GM04503 (cell line): ENCODE measurements around the gene TMEM53.

Experiments
- DNase-seq: peaks from one replicate; pipeline ENCODE4 v3.0.0-alpha.2; 2012; ENCODE audit warnings: low read depth

TMEM53 gene

DNA sequence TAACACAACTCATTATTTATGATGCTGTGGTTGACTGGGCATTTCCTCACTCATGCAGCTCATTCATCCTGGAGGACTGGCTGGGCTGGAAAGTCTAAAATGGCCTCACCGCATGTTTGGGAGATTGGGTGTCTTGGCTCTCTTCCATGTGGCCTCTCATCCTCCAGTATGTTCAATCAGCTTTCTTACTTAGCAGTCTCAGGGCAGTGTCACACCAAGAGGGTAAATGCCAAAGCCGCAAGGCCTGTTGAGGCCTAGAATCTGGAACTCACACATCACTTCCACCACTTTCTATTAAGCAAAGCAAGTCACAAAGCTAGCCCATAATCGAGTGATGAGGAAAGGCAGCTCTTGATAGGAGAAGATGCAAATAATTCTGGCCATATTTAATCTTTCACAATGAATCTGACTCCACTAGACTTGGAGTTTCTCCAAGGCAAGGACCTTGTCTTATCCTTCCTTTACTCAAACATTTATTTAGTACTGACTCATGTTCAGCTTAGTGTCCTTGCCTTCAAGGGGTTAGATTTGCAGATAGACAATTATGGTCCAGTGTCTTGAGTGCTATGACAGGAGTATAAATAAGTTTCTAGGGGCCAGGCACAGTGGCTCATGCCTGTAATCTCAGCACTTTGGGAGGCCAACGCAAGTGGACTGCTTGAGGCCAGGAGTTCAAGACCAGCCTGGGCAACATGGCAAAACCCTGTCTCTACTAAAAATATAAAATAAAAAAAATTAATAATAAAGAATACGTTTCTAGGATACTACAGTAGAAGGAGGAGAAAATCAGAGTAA is 45.1 kb downstream of the TMEM53 start:
- peak; percentile 96 for DNase-seq

DNA sequence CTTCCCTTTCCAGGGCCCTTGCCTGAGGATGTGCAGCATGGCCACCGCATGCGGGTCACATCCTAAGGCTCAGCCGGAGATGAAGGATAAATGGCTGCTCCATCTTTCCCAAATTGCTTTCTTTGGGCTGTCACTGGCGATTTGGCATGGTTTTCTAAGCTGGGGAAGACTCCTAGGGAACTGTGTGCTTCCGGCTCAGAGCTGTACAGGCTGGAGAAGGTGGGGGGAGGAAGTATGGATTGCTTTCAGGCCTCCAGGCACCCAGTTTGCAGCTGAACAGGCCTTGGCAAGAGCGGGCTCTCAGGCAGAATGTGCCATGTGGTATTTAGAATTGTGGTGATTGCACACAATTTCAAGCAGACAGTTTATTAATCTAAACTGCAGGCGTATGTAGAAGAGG is 48.9 kb downstream of the TMEM53 start:
- DNase-seq: no peak

DNA sequence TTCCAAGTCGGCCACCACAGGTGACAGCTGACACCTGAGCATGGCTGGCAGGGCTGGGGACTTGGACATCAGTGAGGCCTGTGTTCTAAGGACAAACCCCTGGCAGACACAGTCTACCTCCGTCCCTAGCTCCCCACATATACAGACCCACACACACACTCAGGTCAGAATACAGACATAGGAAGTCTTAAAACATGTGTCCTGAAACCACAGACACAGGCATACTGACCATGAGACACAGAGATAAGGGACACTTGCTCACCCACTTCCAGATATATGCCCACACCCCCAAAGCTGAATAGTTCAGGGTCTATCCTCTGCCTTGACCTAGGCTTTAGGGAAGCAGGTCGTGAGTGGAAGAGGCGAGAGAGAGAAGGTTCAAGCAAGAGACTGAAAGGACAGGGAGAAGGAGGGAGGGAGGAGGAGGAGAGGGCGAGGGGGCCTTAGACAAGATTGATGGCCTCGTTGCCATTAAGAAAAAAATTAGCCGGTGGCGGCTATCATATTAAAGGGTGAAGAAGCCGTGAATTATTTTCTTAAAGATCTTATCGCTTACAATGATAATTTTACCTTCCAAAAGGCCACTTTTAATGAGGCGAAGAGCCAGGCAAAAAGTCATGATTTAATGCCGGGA is 49.9 kb downstream of the TMEM53 start:
- DNase-seq: no peak

DNA sequence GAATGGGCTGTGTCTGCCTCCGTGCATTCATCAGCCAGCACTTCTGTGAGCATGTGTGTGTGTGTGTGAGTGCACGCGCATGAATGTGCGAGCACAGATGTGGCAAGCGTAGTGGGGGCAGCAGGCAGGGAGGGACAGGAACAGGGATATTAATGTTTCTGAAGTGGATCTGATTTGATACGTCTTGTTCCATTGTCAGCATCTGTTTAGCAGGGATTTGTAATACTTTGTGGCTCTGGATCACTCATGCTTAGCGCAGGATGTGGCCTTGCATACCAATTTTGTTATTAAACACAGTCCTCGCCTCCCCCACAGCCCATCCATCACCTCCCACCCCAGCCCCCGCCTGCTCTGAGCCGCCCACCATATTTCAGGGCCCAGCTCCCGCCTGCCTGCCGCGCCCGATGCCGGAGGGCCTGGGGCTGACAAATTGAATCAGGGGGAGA is 52.4 kb downstream of the TMEM53 start:
- no peak for DNase-seq

DNA sequence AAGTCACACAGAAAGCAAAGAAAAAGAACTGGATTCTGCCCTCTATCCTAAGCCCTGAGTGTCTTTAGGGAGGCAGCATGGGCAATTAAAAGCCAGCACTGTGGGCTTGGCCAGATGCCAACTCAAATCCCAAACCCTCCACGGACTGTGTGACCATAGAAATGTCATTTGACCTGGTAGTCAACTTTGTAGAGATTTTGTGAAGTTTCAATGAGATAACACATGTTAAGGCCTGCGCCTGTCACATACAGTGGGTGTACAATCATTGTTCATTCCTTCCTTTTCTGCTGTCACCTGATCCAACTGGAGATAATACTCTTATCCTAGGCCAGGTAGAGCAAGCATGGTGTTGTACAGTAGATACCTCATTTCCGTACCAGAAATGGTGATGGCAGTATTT is 54.2 kb downstream of the TMEM53 start:
- DNase-seq: no peak

DNA sequence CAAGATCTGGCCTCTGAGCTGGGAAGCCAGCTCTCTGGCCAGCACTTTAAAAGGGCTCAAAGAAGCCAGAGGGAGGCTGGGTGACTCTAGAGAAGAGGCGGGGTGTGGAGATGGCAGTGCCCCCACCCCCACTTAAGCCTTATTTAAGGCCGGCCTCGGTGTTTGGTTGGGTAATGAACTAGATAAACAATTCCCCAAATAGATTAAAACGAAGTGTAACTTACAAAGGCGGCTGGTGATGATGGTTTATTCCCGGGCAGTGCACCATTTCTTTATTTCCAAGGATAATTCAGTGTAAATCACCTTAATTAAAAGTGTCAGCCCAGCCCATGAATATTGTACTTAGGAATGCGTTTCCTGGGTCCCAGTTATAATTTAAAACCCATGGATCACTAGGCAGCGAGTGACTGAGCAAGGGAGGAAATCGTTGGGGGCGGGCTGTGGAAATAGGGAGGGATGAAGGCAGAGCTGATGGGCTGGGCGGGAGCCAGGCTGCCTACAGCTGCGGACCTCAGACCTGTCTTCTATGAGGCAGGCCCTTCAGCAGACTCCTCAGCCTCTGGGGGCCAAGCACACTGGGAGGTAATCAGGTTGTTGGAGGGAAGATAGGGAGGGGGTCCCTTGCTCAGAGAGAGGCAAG is 54.9 kb downstream of the TMEM53 start:
- DNase-seq: no peak

DNA sequence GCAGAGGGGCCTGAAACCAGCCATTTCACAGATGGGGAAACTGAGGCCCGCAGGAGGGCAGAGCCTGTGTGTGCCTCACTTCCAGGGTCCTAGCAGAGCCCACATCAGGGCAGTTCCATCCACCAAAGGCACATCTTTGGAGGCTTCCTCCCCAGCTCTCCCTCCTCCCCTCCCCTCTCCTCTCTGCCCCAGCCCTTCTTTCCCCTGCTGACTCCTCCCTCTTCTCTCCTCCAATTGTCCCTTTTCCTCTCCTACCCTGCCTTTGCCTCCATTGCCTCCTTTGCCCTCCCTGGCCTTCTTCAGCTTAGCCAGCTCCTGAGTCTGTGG is 56.6 kb downstream of the TMEM53 start:
- no peak for DNase-seq

DNA sequence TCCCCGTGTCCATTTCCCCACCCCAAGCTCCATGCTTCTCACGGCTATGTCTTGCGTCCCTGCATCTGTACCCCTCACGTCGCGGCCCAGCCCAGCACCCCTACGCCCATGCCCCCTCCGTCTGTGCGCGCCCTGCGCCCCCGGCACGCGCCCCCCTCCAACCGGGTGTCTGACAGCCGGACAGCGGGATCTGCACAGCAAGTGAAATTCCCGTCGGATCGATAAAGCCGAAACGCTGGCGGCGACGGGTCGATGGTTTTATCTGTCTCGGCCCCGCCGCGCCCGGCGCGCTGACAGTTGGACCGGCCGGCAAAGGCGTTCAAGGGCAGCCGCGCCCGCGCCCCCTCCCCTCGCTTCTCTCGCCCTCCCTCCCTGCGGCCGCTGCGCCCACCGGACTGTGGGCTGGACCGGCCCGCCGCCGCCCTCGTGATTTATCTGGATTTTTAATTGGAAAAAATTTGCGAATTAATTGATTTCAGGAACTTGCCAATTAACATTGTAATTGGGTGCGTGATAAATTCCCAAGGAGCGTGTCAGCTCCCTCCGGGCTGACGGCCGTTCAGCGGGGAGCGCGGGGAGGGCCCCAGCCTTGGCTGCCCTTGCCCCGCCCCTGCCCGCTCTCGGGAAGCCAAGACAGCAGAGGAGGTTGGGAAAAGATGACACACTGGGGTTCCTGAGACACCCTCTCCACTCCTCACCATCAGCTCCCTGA is 57.1 kb downstream of the TMEM53 start:
- no peak for DNase-seq

DNA sequence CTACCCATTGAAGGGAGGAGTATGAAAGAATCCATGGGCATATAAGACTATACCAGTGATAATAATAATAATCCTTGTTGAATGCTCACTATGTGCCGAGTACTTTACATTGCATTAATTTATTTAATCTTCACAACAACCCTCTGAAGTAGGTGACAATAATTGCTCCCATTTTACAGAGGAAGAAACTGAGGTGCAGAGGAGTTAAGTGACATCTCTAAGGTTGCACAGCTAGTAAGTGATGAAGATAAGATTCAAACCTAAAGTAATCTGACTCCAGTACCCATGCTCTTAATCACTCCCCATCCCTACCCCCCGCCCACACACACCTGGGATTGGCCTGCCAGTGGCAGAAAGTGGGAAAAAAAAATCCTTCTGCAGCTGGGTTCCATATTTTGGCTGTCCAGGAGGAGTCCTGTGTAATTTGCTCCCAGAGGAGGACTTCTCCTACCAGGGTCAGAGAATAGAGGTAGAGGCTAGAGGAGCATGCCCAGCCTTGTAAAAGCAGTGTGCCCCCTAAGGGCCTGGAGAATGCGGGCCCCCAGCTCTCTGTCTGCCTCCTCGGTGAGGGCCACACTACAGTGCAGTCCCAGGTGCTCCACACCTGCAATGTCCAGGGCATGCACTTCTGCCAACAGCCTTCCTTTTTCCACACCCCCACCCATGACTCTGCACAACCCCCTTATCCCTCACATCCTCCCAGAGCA is 57.8 kb downstream of the TMEM53 start:
- no peak for DNase-seq

DNA sequence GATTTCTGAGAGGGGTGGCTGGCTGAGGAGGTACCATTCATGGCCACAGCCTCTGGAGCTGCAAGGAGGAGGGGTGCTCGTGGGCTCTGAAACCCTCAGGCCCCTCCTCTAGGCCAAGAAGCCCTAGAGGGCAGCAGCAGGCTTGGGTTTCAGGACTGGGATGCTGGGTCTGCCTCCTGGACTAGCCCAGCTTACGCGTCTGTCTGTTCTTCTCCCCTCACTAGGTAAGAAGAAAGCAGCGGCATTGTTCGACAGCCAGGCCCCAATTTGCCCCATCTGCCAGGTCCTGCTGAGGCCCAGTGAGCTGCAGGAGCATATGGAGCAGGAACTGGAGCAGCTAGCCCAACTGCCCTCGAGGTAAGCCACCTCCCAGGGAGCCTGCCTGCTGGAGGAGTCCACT is 60.3 kb downstream of the TMEM53 start:
- DNase-seq: no peak

DNA sequence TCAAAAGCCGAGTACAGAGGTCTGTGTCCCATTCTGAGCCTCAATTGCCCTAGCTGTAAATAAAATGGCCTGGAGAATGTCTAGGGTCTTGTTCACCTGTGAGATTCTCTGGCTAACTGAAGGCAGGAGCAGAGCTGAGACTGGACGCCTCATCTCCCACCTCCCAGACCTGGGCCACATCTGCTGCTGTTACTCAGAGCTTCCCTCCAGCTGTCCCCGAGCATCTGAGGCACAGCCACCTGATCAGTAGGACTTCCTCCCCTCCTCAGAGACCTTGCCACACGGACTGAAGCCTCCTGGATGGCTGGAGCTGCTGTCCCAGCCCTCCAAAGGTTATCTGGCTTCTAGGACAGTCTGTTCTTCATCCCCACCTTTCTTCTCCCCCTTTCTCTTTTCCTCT is 62.4 kb downstream of the TMEM53 start:
- DNase-seq: no peak

DNA sequence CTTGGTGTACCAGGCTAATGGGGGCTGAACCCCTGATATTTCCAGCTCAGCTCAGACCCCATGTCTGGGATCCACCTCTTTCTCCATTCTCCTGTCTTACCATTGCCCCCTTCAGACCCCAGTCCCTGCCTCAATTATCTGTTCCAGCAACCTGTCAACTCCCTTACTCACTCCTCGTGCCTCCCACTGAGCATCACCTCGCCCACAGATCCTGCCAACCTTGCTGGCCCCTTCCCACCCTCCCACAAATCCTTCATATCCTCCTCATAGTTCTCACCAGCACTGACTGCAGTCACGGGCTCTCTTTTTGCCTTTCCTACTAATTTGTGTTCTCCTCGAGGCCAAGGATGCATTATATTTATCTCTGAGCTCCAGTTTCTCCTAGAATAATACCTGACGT is 62.9 kb downstream of the TMEM53 start:
- no peak for DNase-seq

DNA sequence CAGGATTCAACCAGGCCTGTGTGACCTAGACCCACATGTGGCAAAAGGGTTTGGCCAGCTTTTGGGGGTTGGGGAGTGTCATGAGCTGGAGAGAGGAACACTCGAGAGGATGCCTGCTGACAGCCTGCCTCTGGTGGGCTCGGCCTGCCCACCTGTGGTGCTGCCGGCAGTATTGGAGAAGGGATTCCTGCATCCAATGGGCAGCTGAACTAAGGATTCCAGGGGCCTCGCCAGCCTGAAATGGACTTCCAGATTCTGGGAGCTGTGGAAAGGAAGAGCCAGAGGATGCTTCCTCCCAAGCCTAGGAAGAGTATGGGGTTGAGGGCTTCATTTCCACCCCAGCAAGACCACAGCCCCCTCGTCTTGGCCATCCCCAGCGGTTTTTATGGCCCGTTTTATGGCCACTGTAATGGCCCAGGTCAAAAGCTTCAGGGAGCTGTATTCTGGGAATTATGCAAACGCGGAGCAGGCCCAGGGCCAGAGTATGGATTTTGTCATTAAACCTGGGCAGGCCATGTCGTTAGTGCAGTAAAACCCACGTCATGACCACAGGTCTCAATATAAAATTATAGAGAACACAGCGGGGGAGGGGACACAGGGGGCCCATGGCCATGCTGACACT is 63.6 kb downstream of the TMEM53 start:
- DNase-seq: no peak

DNA sequence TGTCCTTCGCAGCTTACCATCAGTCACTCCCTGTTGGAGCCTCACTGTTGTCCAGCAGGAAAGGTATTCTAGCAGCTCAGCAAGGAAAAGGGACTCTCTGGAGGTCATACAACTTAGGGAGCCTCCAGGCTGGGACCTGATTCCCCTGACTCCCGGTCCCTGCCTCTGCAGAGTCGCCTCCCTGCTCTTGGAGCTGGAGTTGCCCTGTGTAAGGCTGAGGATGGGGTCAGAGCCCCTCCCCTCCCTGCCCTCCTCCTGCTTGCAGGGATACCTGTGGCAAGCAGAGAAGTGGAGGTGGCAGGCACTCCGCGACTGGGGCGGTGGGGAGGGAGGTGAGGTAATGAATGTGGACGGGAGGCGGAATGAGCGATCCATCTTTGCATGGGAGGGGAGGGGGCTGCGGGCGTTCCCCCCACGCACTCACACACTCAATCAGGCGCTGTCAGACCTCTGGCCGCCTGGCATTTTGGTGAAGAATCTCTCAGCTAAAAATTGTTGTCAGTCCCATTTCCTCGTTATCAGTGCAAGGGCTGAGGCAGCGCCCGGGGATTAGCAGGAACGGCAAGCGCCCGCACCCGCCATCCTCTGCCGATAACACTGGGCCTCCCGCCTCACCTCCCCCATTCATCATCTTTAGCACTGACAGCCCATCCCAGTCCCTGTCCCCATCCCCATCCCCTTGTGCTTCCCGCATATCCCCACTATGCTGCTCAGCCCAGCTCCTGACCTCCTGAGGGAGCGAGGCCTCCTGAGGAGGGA is 64.3 kb downstream of the TMEM53 start:
- DNase-seq: no peak

DNA sequence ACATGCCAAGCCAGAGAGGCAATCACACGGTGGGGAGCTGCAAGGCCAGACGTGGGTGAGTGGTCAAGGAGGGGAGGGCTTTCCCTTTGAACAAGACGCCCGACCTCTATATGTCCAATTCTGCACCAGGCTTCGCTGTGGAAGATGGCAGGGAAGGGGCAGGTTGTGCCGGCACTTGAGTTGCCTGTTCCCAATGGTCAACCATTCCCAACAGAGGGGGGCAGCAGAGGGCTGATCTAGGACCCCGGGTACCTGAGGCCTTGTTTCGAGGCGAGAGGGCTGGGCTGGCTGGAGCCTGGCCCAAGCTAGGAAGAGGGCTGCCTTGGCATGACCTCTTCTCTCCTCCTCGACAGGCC is 64.9 kb downstream of the TMEM53 start:
- no peak for DNase-seq

DNA sequence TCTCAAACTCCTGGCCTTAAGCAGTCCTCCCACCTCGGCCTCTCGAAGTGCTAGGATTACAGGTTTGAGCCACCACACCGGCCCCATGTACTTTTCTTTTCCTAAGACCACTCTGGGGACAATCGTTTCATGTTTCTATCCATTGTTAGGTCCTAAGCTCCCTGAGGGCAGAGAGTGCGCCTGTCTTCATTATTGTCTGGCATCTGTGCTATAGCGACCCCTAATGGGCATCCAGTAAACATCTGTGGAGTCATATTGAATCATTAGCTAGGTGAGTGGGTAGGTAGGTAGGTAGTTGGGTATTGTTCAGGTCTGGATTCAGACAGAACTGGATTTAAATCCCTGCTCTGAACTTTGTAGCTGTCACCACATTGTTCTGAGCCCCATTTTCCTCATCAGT is 66.1 kb downstream of the TMEM53 start:
- DNase-seq: no peak

DNA sequence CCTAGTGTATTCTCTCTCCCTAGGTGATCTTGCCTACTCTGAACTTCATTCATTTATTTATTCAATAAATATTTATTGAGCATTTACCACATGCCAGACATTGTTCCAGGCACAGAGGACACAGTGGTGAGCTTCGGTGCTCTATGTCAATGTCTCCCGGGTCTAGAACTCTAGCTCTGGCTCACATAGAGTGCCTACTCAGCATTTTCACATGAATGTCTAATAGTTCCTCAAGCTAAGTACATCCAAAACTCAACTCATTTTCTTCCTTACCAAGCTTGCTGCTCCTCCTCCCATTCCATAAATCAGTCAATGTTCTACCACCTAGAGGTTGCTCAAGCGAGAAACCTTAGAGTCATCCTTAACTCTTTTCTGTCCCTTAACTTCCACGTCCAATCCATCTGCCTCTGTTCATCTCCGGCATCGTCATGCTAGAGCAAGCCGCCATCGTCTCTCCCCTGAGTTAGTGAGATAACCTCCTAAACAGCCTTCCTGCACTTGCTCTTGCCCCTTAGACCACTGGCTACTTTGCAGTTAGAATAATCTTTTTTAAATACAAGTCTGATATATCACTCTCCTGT is 67.5 kb downstream of the TMEM53 start:
- no peak for DNase-seq

DNA sequence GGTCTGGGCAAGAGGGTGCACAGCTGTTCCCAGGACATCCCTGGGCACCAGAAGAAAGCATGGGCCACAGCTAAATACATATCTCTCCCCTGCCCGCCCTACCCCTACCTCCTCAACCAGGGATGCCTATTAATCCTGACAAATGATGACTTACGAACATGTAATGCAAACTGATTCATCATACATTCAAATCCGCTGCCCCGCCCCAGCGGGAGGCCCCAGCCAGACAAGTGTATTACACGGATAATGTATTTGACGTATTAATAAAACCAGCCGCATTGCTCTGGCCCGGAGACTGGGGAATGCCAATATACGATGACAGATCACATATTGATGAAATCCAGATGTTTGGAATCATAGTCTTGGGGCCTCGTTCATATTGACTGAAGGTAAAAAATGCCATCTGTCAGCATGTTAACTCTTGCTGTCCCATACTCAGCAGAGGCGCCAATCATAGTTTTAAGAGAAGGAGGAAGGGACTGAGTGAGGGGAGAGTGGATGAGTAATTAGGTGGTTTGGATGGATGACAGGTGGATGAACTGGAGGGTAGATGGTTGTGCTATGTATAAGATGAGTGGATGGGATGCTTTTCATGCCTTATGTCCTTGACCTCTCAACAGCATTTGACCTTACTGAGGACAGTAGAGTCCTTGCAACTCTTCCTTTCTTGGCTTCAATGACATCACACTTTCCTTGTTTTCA is 68.2 kb downstream of the TMEM53 start:
- no peak for DNase-seq

DNA sequence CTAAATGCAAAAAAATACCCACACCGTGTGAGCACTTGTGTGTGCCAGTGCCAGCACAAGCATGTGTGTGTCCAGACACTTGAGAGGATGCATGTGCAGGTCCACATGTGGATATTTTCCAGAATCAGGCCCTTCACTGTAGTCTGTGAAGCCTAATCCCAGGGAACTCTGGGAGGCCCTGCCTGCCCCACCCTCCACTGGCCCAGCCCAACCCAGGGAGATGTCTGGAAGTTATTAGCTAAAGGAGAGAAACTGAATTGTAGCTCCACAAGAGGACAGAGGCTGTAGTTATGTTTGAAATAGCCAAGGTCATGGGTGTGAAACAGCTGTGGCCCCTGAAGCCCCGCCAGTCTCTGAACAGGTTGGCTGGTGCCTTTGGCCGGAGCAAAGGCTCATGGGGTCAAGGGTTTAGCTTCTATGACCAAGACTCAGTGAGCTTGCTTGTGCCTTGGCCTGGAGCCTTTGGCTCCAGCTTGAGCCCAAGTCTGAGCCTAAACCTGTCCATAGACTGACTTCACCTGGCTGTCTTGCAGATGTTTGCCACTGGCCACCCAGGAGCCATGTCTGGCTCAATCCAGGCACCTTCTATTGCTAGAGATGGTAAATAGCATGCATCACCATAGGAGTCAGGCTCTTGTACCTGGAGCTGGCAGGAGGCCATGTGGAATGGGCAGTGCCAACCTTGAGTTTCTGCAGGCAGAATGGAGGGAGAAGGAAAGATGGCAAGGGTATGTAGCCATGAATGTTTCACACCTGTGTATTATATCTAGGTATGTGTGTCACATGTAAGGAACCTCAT is 69.9 kb downstream of the TMEM53 start:
- no peak for DNase-seq
